HepG2 (cell line): ENCODE results near the gene ANO1. TPM values are rescaled to one million over a fixed set of nuclear protein-coding genes. Genes with fewer than 3 reads are reported as not detected.
A peak's percentile ranks its signal among the peaks of the same experiment; 100 is the strongest.

ENCODE experiments used
- ATAC-seq: fragments of 200-7000 bp; cut with Tn5 transposase; 3 replicates; pipeline ENCODE4 v1.9.1; 2020; ENCODE audit warnings: mild to moderate bottlenecking, moderate library complexity
- BruUV-seq: library from RNA; stranded (reverse); fragments of 400-500 nt; replicated peaks from 2 replicates; lab custom pipeline; 2021; lab: Mats Ljungman, UMichigan
- CTCF ChIA-PET: fragments of 300-600 bp; formaldehyde crosslinking; extraction: SDS; loops from one replicate; lab custom pipeline; 2021; ENCODE audit warnings: low total read pairs, inconsistent platforms, low intra/inter-chr PET ratio; lab: Yijun Ruan, JAX
- POLR2A ChIA-PET: fragments of 350-600 bp; sonication (Branson Sonifier 250); formaldehyde crosslinking; loops from one replicate; lab custom pipeline; 2020; ENCODE audit warnings: antibody characterized with exemption, inconsistent platforms; lab: Yijun Ruan, JAX
- DNase-seq: peaks from one replicate; pipeline ENCODE4 v3.0.0-alpha.2; 2015; ENCODE audit warnings: low spot score
- FAIRE-seq: peaks from 3 replicates; lab custom pipeline; 2011; peaks lifted over from hg19 to GRCh38; lab: Jason Lieb, UNC
- H2AFZ ChIP-seq: one replicate; pipeline ENCODE4 v1.6.1; 2011; ENCODE audit warnings: low read length, inconsistent platforms
- H3K27ac ChIP-seq: fragments of 300-600 bp; 3 replicates; pipeline ENCODE4 v1.8.0; 2011; ENCODE audit warnings: mixed run types, mild to moderate bottlenecking, mixed read lengths, low read length, inconsistent platforms; ENCODE audit not compliant: insufficient read depth; ENCODE audit errors: extremely low read length
- H3K27me3 ChIP-seq, 2 experiments: fragments of 200-600 bp in 1 of 2; 2 replicates in 1 of 2; 3 replicates in 1 of 2; pipeline versions ENCODE4 v1.6.0 to v1.8.0; 2011; ENCODE audit warnings: low read length in 2 of 2, mild to moderate bottlenecking in 2 of 2, moderate library complexity in 2 of 2, inconsistent platforms in 1 of 2; ENCODE audit not compliant: insufficient read depth in 2 of 2, control insufficient read depth in 1 of 2
- H3K36me3 ChIP-seq, 2 experiments: fragments of 200-600 bp in 1 of 2; replicated peaks in 1 of 2; 2 replicates in 1 of 2; 3 replicates in 1 of 2; pipeline versions ENCODE4 v1.5.1 to v1.8.0; 2011; ENCODE audit warnings: low read length in 2 of 2, inconsistent platforms in 1 of 2; ENCODE audit not compliant: insufficient read depth in 2 of 2, control insufficient read depth in 1 of 2
- H3K4me1 ChIP-seq: 2 replicates; pipeline ENCODE4 v1.5.1; 2012; ENCODE audit warnings: low read length, inconsistent platforms; ENCODE audit not compliant: insufficient read depth
- H3K4me2 ChIP-seq: 2 replicates; pipeline ENCODE4 v1.6.0; 2011; ENCODE audit warnings: low read depth, low read length, inconsistent platforms
- H3K4me3 ChIP-seq, 3 experiments: fragments of 200-600 bp in 1 of 3; sonication (generic), shearing (Covaris generic) in 1 of 3; replicated peaks in 1 of 3; 2 replicates each; pipeline ENCODE4 v1.5.1; 2011 to 2016; ENCODE audit warnings: low read length in 3 of 3, inconsistent platforms in 2 of 3, low read depth in 2 of 3, mild to moderate bottlenecking in 2 of 3, control low read depth in 1 of 3, mixed read lengths in 1 of 3; ENCODE audit not compliant: insufficient read depth in 1 of 3
- H3K79me2 ChIP-seq: one replicate; pipeline ENCODE4 v1.6.1; 2011; ENCODE audit warnings: low read length, inconsistent platforms; ENCODE audit not compliant: insufficient read depth
- H3K9ac ChIP-seq: 2 replicates; pipeline ENCODE4 v1.6.0; 2011; ENCODE audit warnings: mild to moderate bottlenecking, low read depth, low read length, inconsistent platforms; ENCODE audit not compliant: insufficient read depth
- H3K9me3 ChIP-seq: 2 replicates; pipeline ENCODE4 v1.5.1; 2012; ENCODE audit warnings: mild to moderate bottlenecking, low read length
- H4K20me1 ChIP-seq: 2 replicates; pipeline ENCODE4 v1.6.0; 2011; ENCODE audit warnings: inconsistent platforms, mild to moderate bottlenecking, low read length, moderate library complexity; ENCODE audit not compliant: insufficient read depth
- EP300 ChIP-seq, 3 experiments: sonication (generic) in 1 of 3; formaldehyde crosslinking in 1 of 3; IDR thresholded peaks; 2 replicates each; pipeline versions ENCODE4 v1.5.1 to v1.6.1; 2011 to 2020; ENCODE audit warnings: low read depth in 2 of 3, low read length in 2 of 3, borderline replicate concordance in 1 of 3, improper control_type of control experiment in 1 of 3, mild to moderate bottlenecking in 1 of 3, missing genetic modification reagents in 1 of 3, moderate library complexity in 1 of 3
- HNRNPK ChIP-seq: fragments of 200-400 bp; formaldehyde crosslinking; IDR thresholded peaks from 2 replicates; pipeline ENCODE4 v1.6.1; 2018; ENCODE audit warnings: low read length, low read depth, moderate library complexity, mild to moderate bottlenecking; ENCODE audit not compliant: poor library complexity, severe bottlenecking
- KDM1A ChIP-seq: IDR thresholded peaks from 2 replicates; pipeline ENCODE4 v1.6.1; 2016; ENCODE audit warnings: missing compliant biosample characterization
- MEIS1 ChIP-seq: sonication (generic); formaldehyde crosslinking; IDR thresholded peaks from 2 replicates; pipeline ENCODE4 v1.9.0; 2021; ENCODE audit warnings: mild to moderate bottlenecking, missing genetic modification reagents, moderate library complexity, borderline replicate concordance
- MNT ChIP-seq: fragments of 450-650 bp; IDR thresholded peaks from 2 replicates; pipeline ENCODE4 v1.6.1; 2016
- RARG ChIP-seq: sonication (generic); formaldehyde crosslinking; IDR thresholded peaks from 2 replicates; pipeline ENCODE4 v1.4.0; 2020; ENCODE audit warnings: low read depth, mild to moderate bottlenecking, missing genetic modification reagents
- SAFB2 ChIP-seq: sonication (generic); formaldehyde crosslinking; IDR thresholded peaks from 2 replicates; pipeline ENCODE4 v1.5.1; 2020; ENCODE audit warnings: missing genetic modification reagents, low read depth, mild to moderate bottlenecking, borderline replicate concordance
- THAP9 ChIP-seq: sonication (generic); formaldehyde crosslinking; IDR thresholded peaks from 2 replicates; pipeline ENCODE4; 2020; ENCODE audit warnings: missing genetic modification reagents, mild to moderate bottlenecking, borderline replicate concordance
- ZBTB39 ChIP-seq: sonication (generic); formaldehyde crosslinking; IDR thresholded peaks from 2 replicates; pipeline ENCODE4 v1.5.0; 2020; ENCODE audit warnings: missing genetic modification reagents
- ZFX ChIP-seq: sonication (generic); formaldehyde crosslinking; IDR thresholded peaks from 2 replicates; pipeline ENCODE4 v1.4.0; 2020; ENCODE audit warnings: mild to moderate bottlenecking, low read depth, missing genetic modification reagents, moderate library complexity
- ZSCAN31 ChIP-seq: sonication (generic); formaldehyde crosslinking; IDR thresholded peaks from 2 replicates; pipeline ENCODE4 v1.5.0; 2020; ENCODE audit warnings: low read depth, mild to moderate bottlenecking, missing genetic modification reagents
- WGBS: methylation state at CpG from one replicate; pipeline ENCODE4 v1.1.6; 2017; ENCODE audit warnings: low lambda C conversion rate; 5-methylcytosine and 5-hydroxymethylcytosine counted together
- in situ Hi-C: cut with HindIII; loops from 2 replicates; pipeline ENCODE4 v1.10.0; 2017; ENCODE audit warnings: low pct_unique_long_range_greater_than_20kb; ENCODE audit not compliant: extremely low pct_ligation_motif_present
- intact Hi-C: fragments of 100-400 bp; cut with micrococcal nuclease; formaldehyde crosslinking; loops from one replicate; pipeline ENCODE4 v1.10.0; 2022; ENCODE audit not compliant: unreplicated experiment
- polyA plus RNA-seq, 8 experiments: library from polyadenylated mRNA; depleted of rRNA in 3 of 8; stranded (reverse) in 7 of 8; unstranded in 1 of 8; fragments of >200 nt; fragmentation: Illumina TruSeq in 4 of 8; extraction: Trizol in 4 of 8; gene quantifications; 2 replicates each; pipeline versions ENCODE4 v1.2.1 to v1.2.3, GENCODE V29; 2011 to 2016; ENCODE audit warnings: low read depth in 4 of 8, missing spikeins in 1 of 8, mixed read lengths in 1 of 8; ENCODE audit not compliant: insufficient read depth in 1 of 8
- total RNA-seq, 5 experiments: library from RNA; depleted of rRNA; stranded (reverse); fragments of >200 nt; fragmentation: Illumina TruSeq; extraction: Trizol; gene quantifications; 2 replicates each; pipeline ENCODE4 v1.2.3, GENCODE V29; 2016; ENCODE audit warnings: low read depth in 1 of 5

Gene ANO1
- total and polyA plus RNA-seq, 2 of the 13 experiments (the other 11 are each of a cell fraction or from before 2014, with no cell fraction given), result not detected

GRCh38 chr11:70134490-70134889 is 56.4 kb downstream of the ANO1 start:
- H3K27me3 ChIP-seq, result peaks cover 20 to 74% of the 10 kb centered on the region in 2 experiments
- in situ Hi-C loops (no loop called here), intact Hi-C loops (no loop called here)
- no peaks in the 10 kb centered on the region for H3K9me3 ChIP-seq
- FAIRE-seq (no peak), ATAC-seq (no peak), DNase-seq (no peak)
- no peaks in the 10 kb centered on the region for H3K36me3 ChIP-seq
- H3K79me2 ChIP-seq, result no peaks in the 10 kb centered on the region
- no peak for TF ChIP-seq ZBTB39 (CRISPR knock-in tag)
- peak; percentile 97 for TF ChIP-seq MNT
- no peak overlapping the region for H3K9ac ChIP-seq
- 27% methylated on average over 14 of the region's 14 CpGs for WGBS
- no TSS peak for BruUV-seq
- ChIA-PET POLR2A (no interaction called here), CTCF (no interaction called here)
- H3K4me3 ChIP-seq, result no peak overlapping the region
- H4K20me1 ChIP-seq, result peaks cover 5% of the 10 kb centered on the region; the same call in 1 of the 2 replicates
- H3K4me2 ChIP-seq, result no peak overlapping the region
- H2AFZ ChIP-seq, result no peak overlapping the region
- H3K4me1 ChIP-seq, result no peaks in the 10 kb centered on the region
- H3K27ac ChIP-seq, result no peak overlapping the region

GRCh38 chr11:70135142-70135541 is 57.0 kb downstream of the ANO1 start:
- POLR2A ChIA-PET, result no interaction called here
- Histone ChIP-seq H2AFZ (no peak overlapping the region), H4K20me1 (peaks cover 5% of the 10 kb centered on the region; the same call in 1 of the 2 replicates), H3K9me3 (no peaks in the 10 kb centered on the region), H3K27me3 (peaks cover 20 to 76% of the 10 kb centered on the region in 2 experiments), H3K27ac (no peak overlapping the region), H3K4me1 (no peaks in the 10 kb centered on the region), H3K79me2 (no peaks in the 10 kb centered on the region), H3K36me3 (no peaks in the 10 kb centered on the region), H3K4me3 (no peak overlapping the region), H3K4me2 (no peak overlapping the region), H3K9ac (no peak overlapping the region)
- intact Hi-C loops, result no loop called here
- in situ Hi-C loops, result no loop called here
- no peak for FAIRE-seq
- BruUV-seq, result no TSS peak
- ATAC-seq, result no peak
- CTCF ChIA-PET, result no interaction called here
- 4% methylated on average over 7 of the region's 8 CpGs for WGBS
- no peak for DNase-seq
- TF ChIP-seq RARG (CRISPR knock-in tag) (no peak), THAP9 (CRISPR knock-in tag) (no peak), KDM1A (CRISPR knock-in tag) (no peak), EP300 (IDR thresholded peaks at IDR 0.05; ENCODE audit: low read depth in 2 of 2, low read length in 2 of 2) (no peak), EP300 (CRISPR knock-in tag; IDR thresholded peaks at IDR 0.05; ENCODE audit: borderline replicate concordance) (no peak), ZFX (CRISPR knock-in tag) (no peak), ZSCAN31 (CRISPR knock-in tag) (no peak), MEIS1 (CRISPR knock-in tag) (no peak), HNRNPK (no peak), SAFB2 (no peak)
